HepG2 (cell line): ENCODE results near the gene ERC1. TPM values are rescaled to one million over a fixed set of nuclear protein-coding genes. Genes with fewer than 3 reads are reported as not detected.

Source experiments
- ATAC-seq: fragments of 200-7000 bp; cut with Tn5 transposase; 3 replicates; pipeline ENCODE4 v1.9.1; 2020; ENCODE audit warnings: mild to moderate bottlenecking, moderate library complexity
- BruUV-seq: library from RNA; stranded (reverse); fragments of 400-500 nt; replicated peaks from 2 replicates; lab custom pipeline; 2021; lab: Mats Ljungman, UMichigan
- CTCF ChIA-PET: fragments of 300-600 bp; formaldehyde crosslinking; extraction: SDS; loops from one replicate; lab custom pipeline; 2021; ENCODE audit warnings: low total read pairs, inconsistent platforms, low intra/inter-chr PET ratio; lab: Yijun Ruan, JAX
- POLR2A ChIA-PET: fragments of 350-600 bp; sonication (Branson Sonifier 250); formaldehyde crosslinking; loops from one replicate; lab custom pipeline; 2020; ENCODE audit warnings: antibody characterized with exemption, inconsistent platforms; lab: Yijun Ruan, JAX
- DNase-seq: peaks from one replicate; pipeline ENCODE4 v3.0.0-alpha.2; 2015; ENCODE audit warnings: low spot score
- FAIRE-seq: peaks from 3 replicates; lab custom pipeline; 2011; peaks lifted over from hg19 to GRCh38; lab: Jason Lieb, UNC
- H2AFZ ChIP-seq: one replicate; pipeline ENCODE4 v1.6.1; 2011; ENCODE audit warnings: low read length, inconsistent platforms
- H3K27ac ChIP-seq: fragments of 300-600 bp; 3 replicates; pipeline ENCODE4 v1.8.0; 2011; ENCODE audit warnings: mixed run types, mild to moderate bottlenecking, mixed read lengths, low read length, inconsistent platforms; ENCODE audit not compliant: insufficient read depth; ENCODE audit errors: extremely low read length
- H3K27me3 ChIP-seq, 2 experiments: fragments of 200-600 bp in 1 of 2; 2 replicates in 1 of 2; 3 replicates in 1 of 2; pipeline versions ENCODE4 v1.6.0 to v1.8.0; 2011; ENCODE audit warnings: low read length in 2 of 2, mild to moderate bottlenecking in 2 of 2, moderate library complexity in 2 of 2, inconsistent platforms in 1 of 2; ENCODE audit not compliant: insufficient read depth in 2 of 2, control insufficient read depth in 1 of 2
- H3K36me3 ChIP-seq, 2 experiments: fragments of 200-600 bp in 1 of 2; replicated peaks in 1 of 2; 2 replicates in 1 of 2; 3 replicates in 1 of 2; pipeline versions ENCODE4 v1.5.1 to v1.8.0; 2011; ENCODE audit warnings: low read length in 2 of 2, inconsistent platforms in 1 of 2; ENCODE audit not compliant: insufficient read depth in 2 of 2, control insufficient read depth in 1 of 2
- H3K4me1 ChIP-seq: 2 replicates; pipeline ENCODE4 v1.5.1; 2012; ENCODE audit warnings: low read length, inconsistent platforms; ENCODE audit not compliant: insufficient read depth
- H3K4me2 ChIP-seq: 2 replicates; pipeline ENCODE4 v1.6.0; 2011; ENCODE audit warnings: low read depth, low read length, inconsistent platforms
- H3K4me3 ChIP-seq, 3 experiments: fragments of 200-600 bp in 1 of 3; sonication (generic), shearing (Covaris generic) in 1 of 3; replicated peaks in 1 of 3; 2 replicates each; pipeline ENCODE4 v1.5.1; 2011 to 2016; ENCODE audit warnings: low read length in 3 of 3, inconsistent platforms in 2 of 3, low read depth in 2 of 3, mild to moderate bottlenecking in 2 of 3, control low read depth in 1 of 3, mixed read lengths in 1 of 3; ENCODE audit not compliant: insufficient read depth in 1 of 3
- H3K79me2 ChIP-seq: one replicate; pipeline ENCODE4 v1.6.1; 2011; ENCODE audit warnings: low read length, inconsistent platforms; ENCODE audit not compliant: insufficient read depth
- H3K9ac ChIP-seq: 2 replicates; pipeline ENCODE4 v1.6.0; 2011; ENCODE audit warnings: mild to moderate bottlenecking, low read depth, low read length, inconsistent platforms; ENCODE audit not compliant: insufficient read depth
- H3K9me3 ChIP-seq: 2 replicates; pipeline ENCODE4 v1.5.1; 2012; ENCODE audit warnings: mild to moderate bottlenecking, low read length
- H4K20me1 ChIP-seq: 2 replicates; pipeline ENCODE4 v1.6.0; 2011; ENCODE audit warnings: inconsistent platforms, mild to moderate bottlenecking, low read length, moderate library complexity; ENCODE audit not compliant: insufficient read depth
- ZFP41 ChIP-seq: sonication (generic); formaldehyde crosslinking; IDR thresholded peaks from 2 replicates; pipeline ENCODE4 v1.4.0; 2020; ENCODE audit warnings: mild to moderate bottlenecking, missing genetic modification reagents, borderline replicate concordance
- ZNF260 ChIP-seq: sonication (generic); formaldehyde crosslinking; IDR thresholded peaks from 2 replicates; pipeline ENCODE4 v1.4.0; 2020; ENCODE audit warnings: missing genetic modification reagents, low read depth, mild to moderate bottlenecking, borderline replicate concordance
- ZNF274 ChIP-seq: sonication (generic); formaldehyde crosslinking; IDR thresholded peaks from 2 replicates; pipeline ENCODE4 v1.5.1; 2020; ENCODE audit warnings: mild to moderate bottlenecking, missing genetic modification reagents
- ZNF343 ChIP-seq: sonication (generic); formaldehyde crosslinking; IDR thresholded peaks from 2 replicates; pipeline ENCODE4 v1.4.0; 2020; ENCODE audit warnings: mild to moderate bottlenecking, missing genetic modification reagents
- ZNF484 ChIP-seq: sonication (generic); formaldehyde crosslinking; IDR thresholded peaks from 2 replicates; pipeline ENCODE4 v1.5.1; 2020; ENCODE audit warnings: mild to moderate bottlenecking, low read depth, missing genetic modification reagents, borderline replicate concordance
- ZNF569 ChIP-seq: sonication (generic); formaldehyde crosslinking; IDR thresholded peaks from 2 replicates; pipeline ENCODE4 v1.5.0; 2020; ENCODE audit warnings: mild to moderate bottlenecking, missing genetic modification reagents, moderate library complexity, borderline replicate concordance
- ZNF775 ChIP-seq: sonication (generic); formaldehyde crosslinking; IDR thresholded peaks from 2 replicates; pipeline ENCODE4 v1.4.0; 2020; ENCODE audit warnings: missing genetic modification reagents, mild to moderate bottlenecking, moderate library complexity, borderline replicate concordance
- WGBS: methylation state at CpG from one replicate; pipeline ENCODE4 v1.1.6; 2017; ENCODE audit warnings: low lambda C conversion rate; 5-methylcytosine and 5-hydroxymethylcytosine counted together
- in situ Hi-C: cut with HindIII; loops from 2 replicates; pipeline ENCODE4 v1.10.0; 2017; ENCODE audit warnings: low pct_unique_long_range_greater_than_20kb; ENCODE audit not compliant: extremely low pct_ligation_motif_present
- intact Hi-C: fragments of 100-400 bp; cut with micrococcal nuclease; formaldehyde crosslinking; loops from one replicate; pipeline ENCODE4 v1.10.0; 2022; ENCODE audit not compliant: unreplicated experiment
- polyA plus RNA-seq, 8 experiments: library from polyadenylated mRNA; depleted of rRNA in 3 of 8; stranded (reverse) in 7 of 8; unstranded in 1 of 8; fragments of >200 nt; fragmentation: Illumina TruSeq in 4 of 8; extraction: Trizol in 4 of 8; gene quantifications; 2 replicates each; pipeline versions ENCODE4 v1.2.1 to v1.2.3, GENCODE V29; 2011 to 2016; ENCODE audit warnings: low read depth in 4 of 8, missing spikeins in 1 of 8, mixed read lengths in 1 of 8; ENCODE audit not compliant: insufficient read depth in 1 of 8
- total RNA-seq, 5 experiments: library from RNA; depleted of rRNA; stranded (reverse); fragments of >200 nt; fragmentation: Illumina TruSeq; extraction: Trizol; gene quantifications; 2 replicates each; pipeline ENCODE4 v1.2.3, GENCODE V29; 2016; ENCODE audit warnings: low read depth in 1 of 5
- TF ChIP-seq, protein P1 (sequence below): sonication (generic); formaldehyde crosslinking; IDR thresholded peaks from 2 replicates; pipeline ENCODE4 v1.5.1; 2020; ENCODE audit warnings: missing genetic modification reagents, mild to moderate bottlenecking, borderline replicate concordance
- TF ChIP-seq, protein P2 (sequence below): sonication (generic); formaldehyde crosslinking; IDR thresholded peaks from 2 replicates; pipeline ENCODE4 v1.8.1; 2023; ENCODE audit warnings: missing genetic modification reagents, mild to moderate bottlenecking, borderline replicate concordance
- TF ChIP-seq, protein P3 (sequence below): sonication (generic); formaldehyde crosslinking; IDR thresholded peaks from 2 replicates; pipeline ENCODE4 v1.9.0; 2021; ENCODE audit warnings: missing genetic modification reagents, borderline replicate concordance

Gene ERC1
- total and polyA plus RNA-seq, 2 of the 13 experiments (the other 11 are each of a cell fraction or from before 2014, with no cell fraction given) = 6.1 to 12.4 TPM

DNA sequence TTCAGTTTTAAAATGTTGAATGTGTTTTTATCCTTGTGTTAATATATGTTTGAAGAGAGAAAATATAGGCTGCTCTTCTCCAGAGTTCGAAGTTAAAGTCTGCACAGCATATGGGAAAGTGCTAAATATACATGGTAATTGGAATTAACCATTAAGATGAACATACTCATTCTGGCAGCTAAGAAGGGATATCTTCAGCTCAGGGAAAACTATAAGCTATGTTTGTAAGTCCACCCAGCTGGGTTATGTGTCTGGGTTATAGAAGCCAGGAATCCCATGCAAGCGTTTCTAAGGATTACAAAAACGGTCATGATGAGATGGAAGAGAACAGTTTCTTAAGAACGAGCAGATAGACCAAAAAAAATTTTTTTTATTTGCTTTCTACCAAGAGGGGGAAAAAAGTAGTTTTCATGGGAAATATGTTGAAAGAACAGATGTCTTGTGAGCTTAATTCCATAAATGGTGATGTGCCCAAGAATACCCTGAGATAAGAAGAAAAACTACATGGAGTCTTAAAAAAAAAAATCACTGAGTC lies 404.5 kb downstream of the ERC1 start:
- Histone ChIP-seq H4K20me1 (no peaks in the 10 kb centered on the region; the same call in 1 of the 2 replicates), H3K9me3 (peaks cover 19% of the 10 kb centered on the region), H3K27me3 (no peaks in the 10 kb centered on the region), H3K27ac (no peak overlapping the region), H3K4me2 (no peak overlapping the region), H3K4me3 (no peak overlapping the region), H3K36me3 (no peaks in the 10 kb centered on the region), H3K4me1 (no peaks in the 10 kb centered on the region), H3K9ac (no peak overlapping the region), H2AFZ (no peak overlapping the region), H3K79me2 (no peaks in the 10 kb centered on the region)
- TF ChIP-seq ZNF274 (CRISPR knock-in tag) (no peak), ZNF569 (CRISPR knock-in tag) (no peak), ZFP41 (CRISPR knock-in tag) (no peak), ZNF343 (CRISPR knock-in tag) (no peak), ZNF484 (no peak), ZNF260 (CRISPR knock-in tag) (no peak), ZNF775 (CRISPR knock-in tag) (no peak)
- TF ChIP-seq, protein P1, sequence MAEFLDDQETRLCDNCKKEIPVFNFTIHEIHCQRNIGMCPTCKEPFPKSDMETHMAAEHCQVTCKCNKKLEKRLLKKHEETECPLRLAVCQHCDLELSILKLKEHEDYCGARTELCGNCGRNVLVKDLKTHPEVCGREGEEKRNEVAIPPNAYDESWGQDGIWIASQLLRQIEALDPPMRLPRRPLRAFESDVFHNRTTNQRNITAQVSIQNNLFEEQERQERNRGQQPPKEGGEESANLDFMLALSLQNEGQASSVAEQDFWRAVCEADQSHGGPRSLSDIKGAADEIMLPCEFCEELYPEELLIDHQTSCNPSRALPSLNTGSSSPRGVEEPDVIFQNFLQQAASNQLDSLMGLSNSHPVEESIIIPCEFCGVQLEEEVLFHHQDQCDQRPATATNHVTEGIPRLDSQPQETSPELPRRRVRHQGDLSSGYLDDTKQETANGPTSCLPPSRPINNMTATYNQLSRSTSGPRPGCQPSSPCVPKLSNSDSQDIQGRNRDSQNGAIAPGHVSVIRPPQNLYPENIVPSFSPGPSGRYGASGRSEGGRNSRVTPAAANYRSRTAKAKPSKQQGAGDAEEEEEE (CRISPR knock-in tag) = no peak
- TF ChIP-seq, protein P2, sequence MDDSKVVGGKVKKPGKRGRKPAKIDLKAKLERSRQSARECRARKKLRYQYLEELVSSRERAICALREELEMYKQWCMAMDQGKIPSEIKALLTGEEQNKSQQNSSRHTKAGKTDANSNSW (CRISPR knock-in tag) = no peak
- TF ChIP-seq, protein P3, sequence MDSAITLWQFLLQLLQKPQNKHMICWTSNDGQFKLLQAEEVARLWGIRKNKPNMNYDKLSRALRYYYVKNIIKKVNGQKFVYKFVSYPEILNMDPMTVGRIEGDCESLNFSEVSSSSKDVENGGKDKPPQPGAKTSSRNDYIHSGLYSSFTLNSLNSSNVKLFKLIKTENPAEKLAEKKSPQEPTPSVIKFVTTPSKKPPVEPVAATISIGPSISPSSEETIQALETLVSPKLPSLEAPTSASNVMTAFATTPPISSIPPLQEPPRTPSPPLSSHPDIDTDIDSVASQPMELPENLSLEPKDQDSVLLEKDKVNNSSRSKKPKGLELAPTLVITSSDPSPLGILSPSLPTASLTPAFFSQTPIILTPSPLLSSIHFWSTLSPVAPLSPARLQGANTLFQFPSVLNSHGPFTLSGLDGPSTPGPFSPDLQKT (CRISPR knock-in tag) = no peak
- CTCF ChIA-PET = no interaction called here
- BruUV-seq = no TSS peak
- no peak for DNase-seq
- in situ Hi-C loops (no loop called here), intact Hi-C loops (no loop called here)
- POLR2A ChIA-PET = no interaction called here
- no peak for FAIRE-seq
- 97% methylated on average over 4 of the region's 4 CpGs for WGBS
- no peak for ATAC-seq
